HCT116 (cell line): ENCODE measurements around the gene CCT8. TPM values are rescaled to one million over a fixed set of nuclear protein-coding genes. Genes with fewer than 3 reads are reported as not detected.

Experiments used
- ATAC-seq: fragments of 200-7000 bp; cut with Tn5 transposase; 2 replicates; pipeline ENCODE4 v1.9.1; 2020; ENCODE audit warnings: mild to moderate bottlenecking, moderate library complexity
- BruUV-seq: library from RNA; stranded (reverse); fragments of 400-500 nt; replicated peaks from 2 replicates; lab custom pipeline; 2021; lab: Mats Ljungman, UMichigan
- CTCF ChIA-PET: fragments of 300-600 bp; sonication (Branson Sonifier 250); formaldehyde crosslinking; loops from one replicate; lab custom pipeline; 2021; ENCODE audit warnings: antibody characterized with exemption; lab: Charles Lee
- POLR2A ChIA-PET: fragments of 300-600, 350-600 bp; sonication (Branson Sonifier 250); formaldehyde crosslinking; loops from one replicate; lab custom pipeline; 2021; ENCODE audit warnings: antibody characterized with exemption; lab: Charles Lee
- RAD21 ChIA-PET, 2 experiments: fragments of 300-600 bp; sonication (Branson Sonifier 250); formaldehyde crosslinking; loops; one replicate each; lab custom pipeline; 2023; ENCODE audit warnings: low total read pairs in 2 of 2; ENCODE audit not compliant: uncharacterized antibody in 2 of 2, unreplicated experiment in 2 of 2, low non-redundant PET in 1 of 2; lab: Charles Lee
- DNase-seq: peaks from one replicate; pipeline ENCODE4 v3.0.0-alpha.2; 2010; ENCODE audit warnings: low read depth, low spot score
- H2AFZ ChIP-seq: fragments of 200-600 bp; shearing (Covaris generic), sonication (generic); 2 replicates; pipeline ENCODE4 v1.6.1; 2017; ENCODE audit warnings: low read depth, mixed run types, mixed read lengths, antibody characterized with exemption, low read length; ENCODE audit not compliant: poor library complexity, severe bottlenecking
- H3K27ac ChIP-seq: 2 replicates; pipeline ENCODE4 v1.5.1; 2012; ENCODE audit warnings: low read depth, low read length
- H3K27me3 ChIP-seq: fragments of 200-600 bp; sonication (generic); 2 replicates; pipeline ENCODE4 v1.6.1; 2016; ENCODE audit warnings: mixed run types, low read length, mixed read lengths; ENCODE audit not compliant: insufficient read depth
- H3K36me3 ChIP-seq, 2 experiments: fragments of 200-500 bp in 1 of 2; fragments of 200-600 bp in 1 of 2; sonication (Bioruptor generic) in 1 of 2; sonication (generic) in 1 of 2; 2 replicates each; pipeline versions ENCODE4 v1.5.1 to v1.6.1; 2014 to 2016; ENCODE audit warnings: low read length in 2 of 2, inconsistent platforms in 1 of 2, mixed read lengths in 1 of 2, mixed run types in 1 of 2; ENCODE audit not compliant: insufficient read depth in 2 of 2, control insufficient read depth in 1 of 2
- H3K4me1 ChIP-seq, 2 experiments: fragments of 200-600 bp in 1 of 2; sonication (generic) in 1 of 2; 2 replicates each; pipeline versions ENCODE4 v1.5.1 to v1.6.1; 2012 to 2017; ENCODE audit warnings: low read length in 2 of 2, inconsistent platforms in 1 of 2, mild to moderate bottlenecking in 1 of 2, mixed read lengths in 1 of 2, mixed run types in 1 of 2, moderate library complexity in 1 of 2; ENCODE audit not compliant: insufficient read depth in 2 of 2, control insufficient read depth in 1 of 2
- H3K4me2 ChIP-seq: fragments of 200-600 bp; sonication (generic); 2 replicates; pipeline ENCODE4 v1.6.1; 2017; ENCODE audit warnings: mixed run types, low read length, mixed read lengths
- H3K4me3 ChIP-seq, 2 experiments: fragments of 200-600 bp in 1 of 2; sonication (generic) in 1 of 2; replicated peaks in 1 of 2; 2 replicates each; pipeline ENCODE4 v1.5.1; 2011 to 2016; ENCODE audit warnings: low read length in 2 of 2, control low read depth in 1 of 2, low read depth in 1 of 2, mild to moderate bottlenecking in 1 of 2, mixed read lengths in 1 of 2, mixed run types in 1 of 2
- H3K79me2 ChIP-seq: fragments of 200-600 bp; sonication (generic); 2 replicates; pipeline ENCODE4 v1.6.1; 2017; ENCODE audit warnings: mild to moderate bottlenecking, mixed run types, low read length, moderate library complexity, mixed read lengths; ENCODE audit not compliant: insufficient read depth
- H3K9ac ChIP-seq: fragments of 200-600 bp; sonication (generic); 2 replicates; pipeline ENCODE4 v1.6.1; 2016; ENCODE audit warnings: low read length, mixed read lengths
- H3K9me2 ChIP-seq: fragments of 200-600 bp; sonication (generic), shearing (Covaris generic); 2 replicates; pipeline ENCODE4 v1.6.1; 2017; ENCODE audit warnings: mixed run types, mild to moderate bottlenecking, moderate library complexity; ENCODE audit not compliant: insufficient read depth
- H3K9me3 ChIP-seq, 2 experiments: fragments of 200-500 bp in 1 of 2; fragments of 200-600 bp in 1 of 2; sonication (Bioruptor generic) in 1 of 2; sonication (generic) in 1 of 2; 2 replicates each; pipeline ENCODE4 v1.6.1; 2014 to 2017; ENCODE audit warnings: low read length in 2 of 2, mixed read lengths in 2 of 2, inconsistent platforms in 1 of 2, low read depth in 1 of 2, mild to moderate bottlenecking in 1 of 2, mixed run types in 1 of 2, moderate library complexity in 1 of 2; ENCODE audit not compliant: control insufficient read depth in 1 of 2, insufficient read depth in 1 of 2
- H4K20me1 ChIP-seq: fragments of 200-600 bp; sonication (generic), shearing (Covaris generic); 2 replicates; pipeline ENCODE4 v1.6.1; 2017; ENCODE audit warnings: mixed run types, mild to moderate bottlenecking, moderate library complexity; ENCODE audit not compliant: insufficient read depth
- CBX3 ChIP-seq: IDR thresholded peaks from 2 replicates; pipeline ENCODE4 v1.6.1; 2012; ENCODE audit warnings: low read depth
- CEBPB ChIP-seq: IDR thresholded peaks from 2 replicates; pipeline ENCODE4 v1.6.1; 2012; ENCODE audit warnings: low read depth
- EGR1 ChIP-seq: IDR thresholded peaks from 2 replicates; pipeline ENCODE4 v1.6.1; 2012; ENCODE audit warnings: low read depth
- JUND ChIP-seq: IDR thresholded peaks from 2 replicates; pipeline ENCODE4 v1.6.1; 2012
- POLR2A ChIP-seq: IDR thresholded peaks from 2 replicates; pipeline ENCODE4 v1.7.0; 2011; ENCODE audit warnings: borderline replicate concordance; ENCODE audit not compliant: insufficient read depth, insufficient read length; ENCODE audit errors: extremely low read depth
- POLR2AphosphoS5 ChIP-seq: IDR thresholded peaks from 2 replicates; pipeline ENCODE4 v1.6.1; 2011; ENCODE audit warnings: mild to moderate bottlenecking, low read depth, low read length, moderate library complexity
- SRF ChIP-seq: IDR thresholded peaks from 2 replicates; pipeline ENCODE4 v1.6.1; 2012; ENCODE audit warnings: low read depth
- TCF7L2 ChIP-seq: IDR thresholded peaks from 2 replicates; pipeline ENCODE4 v1.7.0; 2011; ENCODE audit warnings: borderline replicate concordance, inconsistent platforms; ENCODE audit not compliant: insufficient read depth, insufficient read length; ENCODE audit errors: extremely low read depth
- ZFX ChIP-seq: fragments of 450-650 bp; IDR thresholded peaks from 2 replicates; pipeline ENCODE4 v1.6.1; 2017
- ZNF274 ChIP-seq: fragments of 200-500 bp; sonication (Bioruptor generic); IDR thresholded peaks from 2 replicates; pipeline ENCODE4 v1.6.1; 2014; ENCODE audit warnings: mild to moderate bottlenecking, low read depth, low read length, inconsistent platforms
- intact Hi-C: fragments of 100-400 bp; cut with micrococcal nuclease; formaldehyde crosslinking; loops from 2 replicates; pipeline ENCODE4 v1.10.0; 2022
- total RNA-seq: library from RNA; stranded (reverse); gene quantifications from one replicate; pipeline ENCODE4 v1.2.1, GENCODE V29; 2021; ENCODE audit not compliant: unreplicated experiment

The CCT8 gene
- total RNA-seq, 1 experiment from 2014 or later: 355 TPM

- ATAC-seq (no peak), DNase-seq (no peak)
- TF ChIP-seq POLR2A (no peak), ZNF274 (no peak), SRF (no peak), TCF7L2 (no peak), JUND (no peak), ZFX (no peak), POLR2AphosphoS5 (no peak), CBX3 (no peak), EGR1 (no peak), CEBPB (no peak)
- Histone ChIP-seq H3K9me3 (no peaks in the 10 kb centered on the region), H2AFZ (no peak overlapping the region), H3K9ac (no peak overlapping the region), H3K27ac (no peak overlapping the region), H3K27me3 (no peaks in the 10 kb centered on the region), H3K4me2 (no peak overlapping the region), H3K79me2 (no peaks in the 10 kb centered on the region), H3K4me1 (peaks cover 2 to 9% of the 10 kb centered on the region in 2 experiments; a peak in 3 of 4 replicates), H3K36me3 (no peaks in the 10 kb centered on the region), H4K20me1 (no peaks in the 10 kb centered on the region), H3K4me3 (no peak overlapping the region), H3K9me2 (no peaks in the 10 kb centered on the region)
- RAD21 ChIA-PET: interaction anchor here in 1 of 2 experiments (0.8 to 1.3 kb wide), 2 partner anchors 280 to 284 kb away, joined by 3 read pairs; no protein-coding TSS in a partner anchor
- no TSS peak for BruUV-seq
- CTCF ChIA-PET: interaction anchor here (1.0 to 2.7 kb wide), 3 partner anchors 256 to 284 kb away, joined by 5 to 34 read pairs (median 6); no protein-coding TSS in a partner anchor
- intact Hi-C loops: loop anchor here (5.0 to 10.0 kb wide), 3 partner anchors 70 to 760 kb away; no protein-coding TSS in a partner anchor
- POLR2A ChIA-PET: no interaction called here
These were observed 18.9 kb upstream of the CCT8 start for GRCh38 chr21:29092102-29092959.
